K562 (cell line): ENCODE results near the gene AGRP. TPM values are rescaled to one million over a fixed set of nuclear protein-coding genes. Genes with fewer than 3 reads are reported as not detected.
A peak's percentile ranks its signal among the peaks of the same experiment; 100 is the strongest.

Source experiments
- ATF3 ChIP-seq, 2 experiments: fragments of 450-650 bp in 1 of 2; sonication (generic) in 1 of 2; formaldehyde crosslinking in 1 of 2; IDR thresholded peaks in 1 of 2; conservative IDR thresholded peaks in 1 of 2; 2 replicates each; pipeline versions ENCODE4 v1.6.1 to v1.8.1; 2016 to 2023; ENCODE audit warnings: mild to moderate bottlenecking in 2 of 2, moderate library complexity in 2 of 2, inconsistent platforms in 1 of 2, missing genetic modification reagents in 1 of 2
- JUND ChIP-seq, 2 experiments: IDR thresholded peaks; 2 replicates in 1 of 2; 3 replicates in 1 of 2; pipeline ENCODE4 v1.6.1; 2011; ENCODE audit warnings: borderline replicate concordance in 2 of 2, low read depth in 2 of 2, low read length in 2 of 2, improper control_type of control experiment in 1 of 2, missing biosample characterization in 1 of 2, missing genetic modification characterization in 1 of 2, missing genetic modification reagents in 1 of 2
- KLF16 ChIP-seq: IDR thresholded peaks from 2 replicates; pipeline ENCODE4 v1.6.1; 2016; ENCODE audit warnings: antibody characterized with exemption
- MLLT1 ChIP-seq, 2 experiments: fragments of 450-650 bp; IDR thresholded peaks; 2 replicates each; pipeline ENCODE4 v1.6.1; 2016
- RCOR1 ChIP-seq, 2 experiments: IDR thresholded peaks; 2 replicates each; pipeline ENCODE4 v1.6.1; 2012; ENCODE audit warnings: low read depth in 2 of 2, low read length in 2 of 2, borderline replicate concordance in 1 of 2, improper control_type of control experiment in 1 of 2
- SLC30A9 ChIP-seq: fragments of 250-450 bp; sonication (Bioruptor Pico); IDR thresholded peaks from 2 replicates; pipeline ENCODE4 v1.8.0; 2022; ENCODE audit warnings: mild to moderate bottlenecking, moderate library complexity
- TAF1 ChIP-seq: IDR thresholded peaks from 2 replicates; pipeline ENCODE4 v1.6.1; 2011; ENCODE audit warnings: mild to moderate bottlenecking, low read length, moderate library complexity; ENCODE audit not compliant: insufficient read depth, control insufficient read depth, severe bottlenecking; ENCODE audit errors: extremely low read depth
- TBL1XR1 ChIP-seq, 2 experiments: IDR thresholded peaks; 2 replicates each; pipeline ENCODE4 v1.6.1; 2012; ENCODE audit warnings: improper control_type of control experiment in 2 of 2, low read length in 2 of 2, mild to moderate bottlenecking in 1 of 2
- ZBTB9 ChIP-seq: fragments of 450-650 bp; formaldehyde crosslinking; IDR thresholded peaks from 2 replicates; pipeline ENCODE4 v1.4.0; 2020; ENCODE audit warnings: mild to moderate bottlenecking, moderate library complexity
- ZKSCAN1 ChIP-seq: fragments of 150-350 bp; IDR thresholded peaks from 2 replicates; pipeline ENCODE4 v1.6.1; 2016; ENCODE audit warnings: low read depth, low read length
- ZNF143 ChIP-seq: sonication (generic); formaldehyde crosslinking; IDR thresholded peaks from 2 replicates; pipeline ENCODE4 v1.9.0; 2022; ENCODE audit warnings: mild to moderate bottlenecking, missing genetic modification reagents
- ZNF311 ChIP-seq: fragments of 250-450 bp; sonication (Bioruptor Pico); IDR thresholded peaks from 2 replicates; pipeline ENCODE4 v1.4.0; 2020; ENCODE audit warnings: mild to moderate bottlenecking, moderate library complexity
- polyA plus RNA-seq, 8 experiments: library from polyadenylated mRNA; depleted of rRNA in 4 of 8; stranded (reverse) in 5 of 8; unstranded in 3 of 8; fragments of >200 nt; fragmentation: Nextera tagmentation in 2 of 8; fragmentation: Illumina TruSeq in 1 of 8; extraction: Ambion mirVana in 2 of 8; extraction: Trizol in 1 of 8; gene quantifications; 2 replicates each; pipeline versions ENCODE4 v1.2.1 to v1.2.3, GENCODE V29; 2011 to 2014; ENCODE audit warnings: inconsistent platforms in 1 of 8, missing spikeins in 1 of 8
- total RNA-seq, 7 experiments: library from RNA; depleted of rRNA in 6 of 7; stranded (reverse); fragments of >200 nt in 6 of 7; fragmentation: Illumina TruSeq in 2 of 7; extraction: Trizol in 2 of 7; gene quantifications; 2 replicates each; pipeline versions ENCODE4 v1.2.1 to v1.2.3, GENCODE V29; 2011 to 2021; ENCODE audit warnings: low replicate concordance in 1 of 7

Gene AGRP
- total and polyA plus RNA-seq, 9 of the 15 experiments (the other 6 are each of a cell fraction or from before 2014, with no cell fraction given), result not detected

GRCh38 chr16:67480833-67481560 lies 2.4 kb downstream of the AGRP start, which contains the start of gene ATP6V0D1 (continued):
- TF ChIP-seq ZBTB9 (CRISPR knock-in tag) (0 out of 2 replicates have a peak, but pooled peaks have one; percentile 15), ZNF311 (CRISPR knock-in tag) (no peak), TAF1 (peak; percentile 69), SLC30A9 (no peak), KLF16 (peak; percentile 66), JUND (IDR thresholded peaks at IDR 0.05; ENCODE audit: borderline replicate concordance, low read depth, low read length) (peak; percentile 71), JUND (tag; IDR thresholded peaks at IDR 0.05; ENCODE audit: borderline replicate concordance, low read depth, low read length) (no peak; the same call in 2 of the 3 replicates), MLLT1 (IDR thresholded peaks at IDR 0.05) (no peak), TBL1XR1 (IDR thresholded peaks at IDR 0.05; ENCODE audit: low read length in 2 of 2) (peak in 1 of 2 experiments; percentile 50; a peak in 1 of 4 replicates), ZKSCAN1 (peak; percentile 56; the same call in 1 of the 2 replicates), ZNF143 (CRISPR knock-in tag) (0 out of 2 replicates have a peak, but pooled peaks have one; percentile 27), RCOR1 (IDR thresholded peaks at IDR 0.05; ENCODE audit: borderline replicate concordance in 1 of 2, low read depth in 2 of 2, low read length in 2 of 2) (peak; percentile 26 to 85; a peak in 3 of 4 replicates), ATF3 (IDR thresholded peaks at IDR 0.05) (peak; percentile 73), ATF3 (CRISPR knock-in tag; conservative IDR thresholded peaks at IDR 0.05) (peak; percentile 29; the same call in 1 of the 2 replicates)
